ENCODE results near the gene CD300E. TPM values are rescaled to one million over a fixed set of nuclear protein-coding genes. Genes with fewer than 3 reads are reported as not detected.

CD300E gene
- polyA plus RNA-seq, 1 donor (not counting 4 experiments of a cell fraction or from before 2014, with no cell fraction given), result not detected

GRCh38 chr17:74591503-74591902, 32.0 kb downstream of the CD300E start:
- H3K9ac ChIP-seq (ENCODE audit: control insufficient read depth, extremely low read depth, insufficient read depth, low read length), result no peak overlapping the region
- no peaks in the 10 kb centered on the region for H3K36me3 ChIP-seq (ENCODE audit: control insufficient read depth in 2 of 2, extremely low read depth in 1 of 2, insufficient read depth in 2 of 2, low read length in 2 of 2)
- DNase-seq (ENCODE audit: low read depth, low spot score) (no peak), FAIRE-seq (no peak)
- H3K27me3 ChIP-seq (ENCODE audit: control insufficient read depth, extremely low read depth, insufficient read depth, low read length), result peaks cover 1% of the 10 kb centered on the region
- no peak overlapping the region for H3K4me2 ChIP-seq (ENCODE audit: control insufficient read depth, extremely low read depth, insufficient read depth, low read depth, low read length)
- H3K79me2 ChIP-seq (ENCODE audit: control insufficient read depth, insufficient read depth, low read length), result no peaks in the 10 kb centered on the region
- no peaks in the 10 kb centered on the region for H3K9me1 ChIP-seq (ENCODE audit: control insufficient read depth, extremely low read depth, insufficient read depth, low read length)
- no peak for TF ChIP-seq CTCF (optimal IDR thresholded peaks at IDR 0.05 in 1 of 3, IDR thresholded peaks at IDR 0.05 in 1 of 3, conservative IDR thresholded peaks at IDR 0.05 in 1 of 3; ENCODE audit: extremely low read depth in 1 of 3, insufficient read depth in 2 of 3, low read length in 3 of 3)
- no peak for TF ChIP-seq EZH2 (IDR thresholded peaks at IDR 0.05; ENCODE audit: low read length)
- no peak overlapping the region for H3K4me3 ChIP-seq (ENCODE audit: control insufficient read depth in 2 of 3, extremely low read depth in 1 of 3, insufficient read depth in 2 of 3, low read depth in 1 of 3, low read length in 3 of 3)
- no peaks in the 10 kb centered on the region for H4K20me1 ChIP-seq (ENCODE audit: control insufficient read depth, extremely low read depth, insufficient read depth, low read length)
- no peak overlapping the region for H2AFZ ChIP-seq (ENCODE audit: control insufficient read depth, low read length)
- no peaks in the 10 kb centered on the region for H3K9me3 ChIP-seq (ENCODE audit: control insufficient read depth, low read depth, low read length)
- H3K4me1 ChIP-seq (ENCODE audit: control insufficient read depth, extremely low read depth, insufficient read depth, low read length), result no peaks in the 10 kb centered on the region
- dilution Hi-C loops (cut with MboI; ENCODE audit: extremely low pct_ligation_motif_present, low sequenced_read_pairs), result no loop called here
- H3K27ac ChIP-seq (ENCODE audit: control insufficient read depth, insufficient read depth, low read length), result no peak overlapping the region

GRCh38 chr17:74585711-74586110, 37.8 kb downstream of the CD300E start:
- FAIRE-seq (no peak), DNase-seq (ENCODE audit: low read depth, low spot score) (no peak)
- Histone ChIP-seq H3K27me3 (ENCODE audit: control insufficient read depth, extremely low read depth, insufficient read depth, low read length) (peaks cover 4% of the 10 kb centered on the region), H3K4me2 (ENCODE audit: control insufficient read depth, extremely low read depth, insufficient read depth, low read depth, low read length) (no peak overlapping the region), H2AFZ (ENCODE audit: control insufficient read depth, low read length) (no peak overlapping the region), H3K4me1 (ENCODE audit: control insufficient read depth, extremely low read depth, insufficient read depth, low read length) (no peaks in the 10 kb centered on the region), H4K20me1 (ENCODE audit: control insufficient read depth, extremely low read depth, insufficient read depth, low read length) (no peaks in the 10 kb centered on the region), H3K9me3 (ENCODE audit: control insufficient read depth, low read depth, low read length) (peaks cover 4% of the 10 kb centered on the region), H3K36me3 (ENCODE audit: control insufficient read depth in 2 of 2, extremely low read depth in 1 of 2, insufficient read depth in 2 of 2, low read length in 2 of 2) (no peaks in the 10 kb centered on the region), H3K27ac (ENCODE audit: control insufficient read depth, insufficient read depth, low read length) (no peak overlapping the region), H3K9me1 (ENCODE audit: control insufficient read depth, extremely low read depth, insufficient read depth, low read length) (no peaks in the 10 kb centered on the region), H3K4me3 (ENCODE audit: control insufficient read depth in 2 of 3, extremely low read depth in 1 of 3, insufficient read depth in 2 of 3, low read depth in 1 of 3, low read length in 3 of 3) (no peak overlapping the region), H3K79me2 (ENCODE audit: control insufficient read depth, insufficient read depth, low read length) (no peaks in the 10 kb centered on the region), H3K9ac (ENCODE audit: control insufficient read depth, extremely low read depth, insufficient read depth, low read length) (no peak overlapping the region)
- TF ChIP-seq EZH2 (IDR thresholded peaks at IDR 0.05; ENCODE audit: low read length) (no peak), CTCF (optimal IDR thresholded peaks at IDR 0.05 in 1 of 3, IDR thresholded peaks at IDR 0.05 in 1 of 3, conservative IDR thresholded peaks at IDR 0.05 in 1 of 3; ENCODE audit: extremely low read depth in 1 of 3, insufficient read depth in 2 of 3, low read length in 3 of 3) (no peak)
- dilution Hi-C loops (cut with MboI; ENCODE audit: extremely low pct_ligation_motif_present, low sequenced_read_pairs), result no loop called here

Data from keratinocyte (primary cell).